Measurements from ENCODE around the gene SEMA3G.
A peak's percentile ranks its signal among the peaks of the same experiment; 100 is the strongest.

SEMA3G gene

GRCh38 chr3:52444860-52445793, at the start of gene SEMA3G:
TSS of gene SEMA3G (minus strand) at chr3:52445103. CDS start at chr3:52445027, 76 bp downstream.
- peak; percentile 80 for DNase-seq

GRCh38 chr3:52494445-52494844, 49.5 kb upstream of the SEMA3G start:
- no peak for DNase-seq

- DNase-seq = no peak
These were observed 48.5 kb upstream of the SEMA3G start for GRCh38 chr3:52493232-52494017.

GRCh38 chr3:52492059-52492458, 47.2 kb upstream of the SEMA3G start:
- no peak for DNase-seq

GRCh38 chr3:52490939-52491526, 46.1 kb upstream of the SEMA3G start:
- DNase-seq = no peak

- no peak for DNase-seq
These were observed 45.4 kb upstream of the SEMA3G start for GRCh38 chr3:52490035-52490938.

- DNase-seq = no peak
These were observed 44.5 kb upstream of the SEMA3G start for GRCh38 chr3:52489453-52489852.

- DNase-seq = no peak
These were observed 43.8 kb upstream of the SEMA3G start for GRCh38 chr3:52488746-52489145.

- DNase-seq = no peak
These were observed 43.1 kb upstream of the SEMA3G start for GRCh38 chr3:52487788-52488691.

- DNase-seq = no peak
These were observed 42.3 kb upstream of the SEMA3G start for GRCh38 chr3:52487050-52487787.

- no peak for DNase-seq
These were observed 40.0 kb upstream of the SEMA3G start for GRCh38 chr3:52484680-52485461.

- no peak for DNase-seq
These were observed 38.9 kb upstream of the SEMA3G start for GRCh38 chr3:52483577-52484381.

- DNase-seq = no peak
These were observed 38.2 kb upstream of the SEMA3G start for GRCh38 chr3:52483081-52483480.

- no peak for DNase-seq
These were observed 37.1 kb upstream of the SEMA3G start for GRCh38 chr3:52481819-52482521.

- no peak for DNase-seq
These were observed 36.1 kb upstream of the SEMA3G start for GRCh38 chr3:52480768-52481715.

GRCh38 chr3:52479877-52480575, 35.1 kb upstream of the SEMA3G start:
- no peak for DNase-seq

Data from activated CD4-positive, alpha-beta T cell treated with anti-CD3 and anti-CD28 coated beads, Interleukin-2, amount 50 U/mL, for 16 hours (primary cell).